KMS-11 (cell line): ENCODE results near the gene CDX1.

ENCODE experiments used
- H2AFZ ChIP-seq: fragments of 200-600 bp; sonication (generic); 2 replicates; pipeline ENCODE4 v1.6.1; 2016; ENCODE audit warnings: antibody characterized with exemption, mixed run types, low read depth
- H3K27ac ChIP-seq: fragments of 200-600 bp; sonication (generic); 2 replicates; pipeline ENCODE4 v1.6.1; 2016; ENCODE audit warnings: mild to moderate bottlenecking, mixed run types
- H3K27me3 ChIP-seq: fragments of 200-600 bp; sonication (generic); 2 replicates; pipeline ENCODE4 v1.6.1; 2017; ENCODE audit warnings: mild to moderate bottlenecking, low read depth, mixed run types, moderate library complexity; ENCODE audit not compliant: insufficient read depth
- H3K36me3 ChIP-seq: fragments of 200-600 bp; sonication (generic); 2 replicates; pipeline ENCODE4 v1.6.1; 2017; ENCODE audit warnings: mild to moderate bottlenecking, mixed run types; ENCODE audit not compliant: insufficient read depth
- H3K4me1 ChIP-seq: fragments of 200-600 bp; sonication (generic); 2 replicates; pipeline ENCODE4 v1.6.1; 2016; ENCODE audit warnings: mild to moderate bottlenecking, low read depth, mixed run types; ENCODE audit not compliant: poor library complexity, severe bottlenecking
- H3K4me2 ChIP-seq: fragments of 200-600 bp; sonication (generic); 2 replicates; pipeline ENCODE4 v1.7.0; 2016; ENCODE audit warnings: mild to moderate bottlenecking, mixed run types
- H3K4me3 ChIP-seq: fragments of 200-600 bp; sonication (generic); IDR thresholded peaks from 2 replicates; pipeline ENCODE4 v1.6.1; 2017; ENCODE audit warnings: low read depth, low read length, mixed read lengths; ENCODE audit not compliant: insufficient read depth
- H3K79me2 ChIP-seq: fragments of 200-600 bp; sonication (generic); 2 replicates; pipeline ENCODE4 v1.6.1; 2016; ENCODE audit warnings: low read depth, mixed run types; ENCODE audit not compliant: insufficient read depth
- H3K9ac ChIP-seq: fragments of 200-600 bp; sonication (generic); 2 replicates; pipeline ENCODE4 v1.6.1; 2016; ENCODE audit warnings: mild to moderate bottlenecking, mixed run types
- H4K20me1 ChIP-seq: fragments of 200-600 bp; sonication (generic); 2 replicates; pipeline ENCODE4 v1.6.1; 2016; ENCODE audit warnings: mild to moderate bottlenecking, mixed run types; ENCODE audit not compliant: insufficient read depth
- TF ChIP-seq, protein P1 (sequence below): fragments of 200-600 bp; sonication (generic); conservative IDR thresholded peaks from 2 replicates; pipeline ENCODE4 v1.6.1; 2017; ENCODE audit warnings: low read depth, mild to moderate bottlenecking, antibody characterized with exemption, low read length, moderate library complexity, mixed read lengths

Gene CDX1

DNA sequence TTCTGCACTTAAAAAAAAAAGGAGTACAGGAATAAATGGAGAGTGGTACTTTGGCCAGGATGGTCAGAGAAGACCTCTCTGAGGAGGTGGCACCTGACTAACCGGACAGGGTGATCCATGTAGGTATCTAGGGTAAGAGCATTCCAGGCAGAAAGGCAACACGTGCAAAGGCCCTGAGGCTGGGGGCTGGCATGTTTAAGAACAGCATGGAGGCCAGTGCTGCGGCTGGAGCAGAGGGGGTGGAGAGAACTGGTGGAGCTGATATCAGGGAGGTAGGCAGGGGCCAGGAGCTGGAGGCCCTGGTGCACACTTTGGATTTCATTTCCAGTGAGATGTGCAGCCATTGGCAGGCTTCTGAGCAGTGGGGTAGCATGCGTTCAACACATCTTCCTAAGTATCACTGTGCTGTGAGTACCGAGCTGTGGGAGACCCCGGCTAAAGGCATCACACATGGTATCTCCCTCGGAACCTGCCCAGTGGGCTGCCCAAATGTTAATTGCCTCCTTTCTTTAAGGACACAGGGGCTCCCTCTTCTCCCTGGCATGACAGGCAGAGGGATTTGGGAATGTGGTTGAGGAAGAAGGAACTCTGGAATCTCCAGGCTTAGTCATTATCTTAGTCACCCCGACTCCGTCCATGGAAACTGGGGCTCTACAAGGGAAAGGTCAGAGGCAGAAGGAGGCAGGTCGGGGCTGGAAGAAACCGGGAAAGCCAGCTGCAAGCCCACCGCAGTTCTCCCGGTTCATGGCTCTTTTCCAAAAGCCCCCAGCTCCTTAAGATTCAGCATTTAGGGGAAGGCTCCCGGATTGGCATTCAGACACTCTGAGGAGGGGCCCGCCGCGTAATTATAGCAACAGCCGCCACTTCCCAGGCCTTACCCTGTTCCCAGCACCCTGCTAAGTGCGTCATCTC lies 41.9 kb downstream of the CDX1 start:
- TF ChIP-seq, protein P1, sequence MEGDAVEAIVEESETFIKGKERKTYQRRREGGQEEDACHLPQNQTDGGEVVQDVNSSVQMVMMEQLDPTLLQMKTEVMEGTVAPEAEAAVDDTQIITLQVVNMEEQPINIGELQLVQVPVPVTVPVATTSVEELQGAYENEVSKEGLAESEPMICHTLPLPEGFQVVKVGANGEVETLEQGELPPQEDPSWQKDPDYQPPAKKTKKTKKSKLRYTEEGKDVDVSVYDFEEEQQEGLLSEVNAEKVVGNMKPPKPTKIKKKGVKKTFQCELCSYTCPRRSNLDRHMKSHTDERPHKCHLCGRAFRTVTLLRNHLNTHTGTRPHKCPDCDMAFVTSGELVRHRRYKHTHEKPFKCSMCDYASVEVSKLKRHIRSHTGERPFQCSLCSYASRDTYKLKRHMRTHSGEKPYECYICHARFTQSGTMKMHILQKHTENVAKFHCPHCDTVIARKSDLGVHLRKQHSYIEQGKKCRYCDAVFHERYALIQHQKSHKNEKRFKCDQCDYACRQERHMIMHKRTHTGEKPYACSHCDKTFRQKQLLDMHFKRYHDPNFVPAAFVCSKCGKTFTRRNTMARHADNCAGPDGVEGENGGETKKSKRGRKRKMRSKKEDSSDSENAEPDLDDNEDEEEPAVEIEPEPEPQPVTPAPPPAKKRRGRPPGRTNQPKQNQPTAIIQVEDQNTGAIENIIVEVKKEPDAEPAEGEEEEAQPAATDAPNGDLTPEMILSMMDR = no peak
- H3K9ac ChIP-seq = no peak overlapping the region
- H3K4me3 ChIP-seq = no peak overlapping the region
- H3K4me2 ChIP-seq = no peak overlapping the region
- no peaks in the 10 kb centered on the region for H4K20me1 ChIP-seq
- H3K27ac ChIP-seq = no peak overlapping the region
- H2AFZ ChIP-seq = no peak overlapping the region
- H3K27me3 ChIP-seq = no peaks in the 10 kb centered on the region
- H3K36me3 ChIP-seq = no peaks in the 10 kb centered on the region
- H3K79me2 ChIP-seq = no peaks in the 10 kb centered on the region
- no peaks in the 10 kb centered on the region for H3K4me1 ChIP-seq

DNA sequence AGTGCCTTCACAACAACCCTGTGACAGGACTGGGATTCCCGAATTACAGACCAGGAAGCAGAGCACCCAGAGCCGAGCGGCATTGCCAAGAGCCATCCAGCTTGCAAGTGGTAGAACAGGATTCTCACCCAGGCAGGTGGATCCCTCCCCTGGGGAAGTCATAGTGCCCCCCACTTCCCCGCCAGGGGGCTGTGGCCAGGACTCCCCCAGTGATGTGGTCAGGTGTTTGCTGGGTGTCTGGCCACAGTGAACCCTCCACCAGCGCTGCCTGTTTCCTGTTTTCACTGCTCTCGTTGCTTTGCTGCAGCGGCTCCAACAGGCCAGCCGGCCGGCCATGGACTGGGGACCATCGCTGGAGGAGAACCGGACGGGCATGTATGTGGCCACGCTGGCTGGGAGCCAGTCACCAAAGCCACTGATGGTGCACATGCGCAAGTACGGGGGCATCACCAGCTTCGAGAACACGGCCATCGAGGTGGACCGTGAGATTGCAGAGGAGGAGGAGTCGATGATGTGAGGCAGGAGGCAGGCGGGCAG lies 42.6 kb downstream of the CDX1 start:
- H3K36me3 ChIP-seq = no peaks in the 10 kb centered on the region
- no peaks in the 10 kb centered on the region for H4K20me1 ChIP-seq
- TF ChIP-seq, protein P1 = no peak
- H3K79me2 ChIP-seq = no peaks in the 10 kb centered on the region
- no peak overlapping the region for H3K4me2 ChIP-seq
- no peaks in the 10 kb centered on the region for H3K4me1 ChIP-seq
- H3K27me3 ChIP-seq = no peaks in the 10 kb centered on the region
- no peak overlapping the region for H3K27ac ChIP-seq
- H3K4me3 ChIP-seq = no peak overlapping the region
- H2AFZ ChIP-seq = no peak overlapping the region
- no peak overlapping the region for H3K9ac ChIP-seq

DNA sequence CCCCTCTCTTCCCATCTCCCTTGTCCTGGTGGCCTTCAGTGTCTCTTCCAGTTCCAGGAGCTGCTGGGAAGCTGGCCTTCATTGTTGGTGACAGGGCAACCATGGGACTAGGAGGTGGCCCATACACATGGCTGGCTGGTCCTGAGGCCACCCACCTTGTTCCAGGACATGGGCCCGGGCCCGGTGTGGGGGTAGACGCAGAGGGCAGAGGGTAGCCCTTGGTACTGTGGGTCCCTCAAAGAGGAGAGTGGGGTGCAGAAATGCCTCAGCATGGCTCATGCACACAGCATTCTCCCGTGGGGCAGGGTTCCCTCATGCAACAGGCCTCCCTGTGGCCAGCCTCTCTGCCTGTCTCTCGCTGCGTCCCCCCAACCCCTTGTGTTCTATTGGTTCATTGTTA lies 44.1 kb downstream of the CDX1 start:
- Histone ChIP-seq H3K27me3 (no peaks in the 10 kb centered on the region), H4K20me1 (no peaks in the 10 kb centered on the region), H3K4me3 (no peak overlapping the region), H3K4me2 (no peak overlapping the region), H3K4me1 (no peaks in the 10 kb centered on the region), H3K27ac (no peak overlapping the region), H3K9ac (no peak overlapping the region), H2AFZ (no peak overlapping the region), H3K79me2 (no peaks in the 10 kb centered on the region), H3K36me3 (no peaks in the 10 kb centered on the region)
- TF ChIP-seq, protein P1 = no peak

DNA sequence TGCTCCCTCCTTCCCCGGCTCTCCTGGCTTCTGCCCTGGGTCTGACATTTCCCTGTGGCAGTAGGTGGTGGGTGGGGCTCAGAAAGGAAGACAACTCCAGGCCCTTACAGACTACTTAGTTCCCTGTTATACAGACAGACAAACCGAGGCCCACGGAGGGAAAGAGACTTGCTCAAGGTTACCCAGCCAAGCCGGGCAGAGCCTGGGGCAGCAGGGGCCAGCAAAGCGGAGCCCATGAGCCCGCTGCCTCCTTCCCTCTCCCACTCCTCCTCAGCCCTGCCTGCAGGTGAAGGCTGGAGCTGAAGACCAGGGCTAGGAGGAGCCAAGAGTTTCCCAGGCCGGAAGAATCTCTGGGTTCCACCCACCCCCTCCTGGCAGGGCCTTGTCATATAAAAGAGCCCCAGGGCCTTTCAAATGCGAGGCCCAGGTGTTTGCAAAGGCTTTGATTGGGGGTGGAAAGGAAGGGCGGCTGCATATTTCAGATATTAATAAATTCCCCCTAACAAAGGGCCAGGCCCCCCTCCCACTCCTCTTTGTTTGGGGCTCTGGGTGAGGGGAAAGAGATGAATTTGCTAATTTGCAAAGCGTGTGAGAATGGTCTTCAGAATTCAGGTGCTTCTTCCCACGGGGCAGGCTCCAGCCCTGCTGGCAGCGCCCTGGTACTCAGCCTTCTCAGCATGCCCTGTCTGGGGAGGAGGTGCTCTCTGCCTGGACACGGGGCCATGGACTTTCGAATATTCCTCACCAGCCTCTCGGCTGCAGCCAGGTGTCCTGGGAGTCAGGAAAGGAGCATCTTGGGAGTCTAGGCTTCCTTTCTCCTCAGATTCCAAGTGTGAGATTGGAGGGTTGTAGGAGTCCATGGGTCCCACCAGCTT lies 44.8 kb downstream of the CDX1 start:
- Histone ChIP-seq H2AFZ (no peak overlapping the region), H4K20me1 (no peaks in the 10 kb centered on the region), H3K4me2 (no peak overlapping the region), H3K36me3 (no peaks in the 10 kb centered on the region), H3K9ac (no peak overlapping the region), H3K27ac (no peak overlapping the region), H3K27me3 (no peaks in the 10 kb centered on the region), H3K4me3 (no peak overlapping the region), H3K4me1 (no peaks in the 10 kb centered on the region), H3K79me2 (no peaks in the 10 kb centered on the region)
- TF ChIP-seq, protein P1 = no peak
